T-helper 2 cell treated with Interferon-gamma antibody and Interleukin-4, amounts not matched to agents 5 μg/mL and 100 μg/mL, for 36 hours (primary cell): Measurements from ENCODE around the gene PITPNM1.
"Not testable (repeated sequence)": the region's sequence is repeated elsewhere in the genome, so short reads cannot be mapped to it uniquely, and the experiment has no call there.

Experiments used
- DNase-seq: peaks from one replicate; pipeline ENCODE4 v3.0.0; 2021; ENCODE audit warnings: low spot score
- H3K27ac Mint-ChIP-seq: one replicate; pipeline ENCODE4 v1.8.0; 2021; ENCODE audit warnings: mild to moderate bottlenecking, mixed read lengths
- H3K27me3 Mint-ChIP-seq: one replicate; pipeline ENCODE4 v1.8.0; 2021; ENCODE audit warnings: low read depth, mixed read lengths
- H3K36me3 Mint-ChIP-seq: one replicate; pipeline ENCODE4 v1.8.0; 2021; ENCODE audit warnings: low read depth, mixed read lengths
- H3K4me1 Mint-ChIP-seq: one replicate; pipeline ENCODE4 v1.8.0; 2021; ENCODE audit warnings: low read depth, mixed read lengths
- H3K4me3 Mint-ChIP-seq: one replicate; pipeline ENCODE4 v1.8.0; 2022; ENCODE audit warnings: mild to moderate bottlenecking, moderate library complexity, mixed read lengths
- H3K9me3 Mint-ChIP-seq: one replicate; pipeline ENCODE4 v1.8.0; 2021; ENCODE audit warnings: mixed read lengths

Gene PITPNM1

GRCh38 chr11:67504950-67505581, at the start of gene PITPNM1:
TSS of gene PITPNM1 (minus strand) at chr11:67505363. CDS start at chr11:67504180, 1,183 bp downstream.
- Mint-ChIP-seq H3K4me1 (peaks cover 41% of the 10 kb centered on the region), H3K27me3 (peaks cover 2% of the 10 kb centered on the region), H3K4me3 (peak within 1 kb of the TSS; percentile 94), H3K36me3 (peaks cover 30% of the 10 kb centered on the region), H3K9me3 (no peaks in the 10 kb centered on the region), H3K27ac (peak within 1 kb of the TSS; percentile 95)
- peak; percentile 83 for DNase-seq

GRCh38 chr11:67551697-67552096, 46.5 kb upstream of the PITPNM1 start:
- not testable (repeated sequence) for H3K27ac Mint-ChIP-seq, DNase-seq, H3K36me3 Mint-ChIP-seq, H3K4me3 Mint-ChIP-seq, H3K4me1 Mint-ChIP-seq, H3K9me3 Mint-ChIP-seq
- H3K27me3 Mint-ChIP-seq = peaks cover 26% of the 10 kb centered on the region

GRCh38 chr11:67551127-67551526, 46.0 kb upstream of the PITPNM1 start:
- no peak for DNase-seq
- peaks cover 26% of the 10 kb centered on the region for H3K27me3 Mint-ChIP-seq
- peaks cover 2% of the 10 kb centered on the region for H3K4me1 Mint-ChIP-seq
- H3K27ac Mint-ChIP-seq = no peak overlapping the region
- no peaks in the 10 kb centered on the region for H3K36me3 Mint-ChIP-seq
- H3K4me3 Mint-ChIP-seq = no peak overlapping the region
- peaks cover 6% of the 10 kb centered on the region for H3K9me3 Mint-ChIP-seq

- no peaks in the 10 kb centered on the region for H3K36me3 Mint-ChIP-seq
- no peak overlapping the region for H3K4me3 Mint-ChIP-seq
- DNase-seq = no peak
- H3K27me3 Mint-ChIP-seq = peaks cover 23% of the 10 kb centered on the region
- H3K4me1 Mint-ChIP-seq = peaks cover 2% of the 10 kb centered on the region
- no peak overlapping the region for H3K27ac Mint-ChIP-seq
- H3K9me3 Mint-ChIP-seq = peaks cover 6% of the 10 kb centered on the region
Observed at GRCh38 chr11:67548555-67549110, 43.5 kb upstream of the PITPNM1 start.

GRCh38 chr11:67548112-67548511, 42.9 kb upstream of the PITPNM1 start:
- not testable (repeated sequence) for H3K4me3 Mint-ChIP-seq

GRCh38 chr11:67545280-67545679, 40.1 kb upstream of the PITPNM1 start:
- H3K27ac Mint-ChIP-seq = no peak overlapping the region
- DNase-seq = no peak
- H3K27me3 Mint-ChIP-seq = peaks cover 5% of the 10 kb centered on the region
- H3K9me3 Mint-ChIP-seq = no peaks in the 10 kb centered on the region
- no peak overlapping the region for H3K4me3 Mint-ChIP-seq
- H3K4me1 Mint-ChIP-seq = peaks cover 2% of the 10 kb centered on the region
- H3K36me3 Mint-ChIP-seq = no peaks in the 10 kb centered on the region

More at GRCh38 chr11:67548112-67548511, 42.9 kb upstream of the PITPNM1 start:
- DNase-seq, H3K9me3 Mint-ChIP-seq, H3K4me1 Mint-ChIP-seq, H3K36me3 Mint-ChIP-seq, H3K27ac Mint-ChIP-seq: not testable (repeated sequence)
- peaks cover 22% of the 10 kb centered on the region for H3K27me3 Mint-ChIP-seq

- H3K4me3 Mint-ChIP-seq = no peak overlapping the region
- no peak overlapping the region for H3K27ac Mint-ChIP-seq
- no peak for DNase-seq
- no peaks in the 10 kb centered on the region for H3K36me3 Mint-ChIP-seq
- no peaks in the 10 kb centered on the region for H3K9me3 Mint-ChIP-seq
- peaks cover 2% of the 10 kb centered on the region for H3K27me3 Mint-ChIP-seq
- H3K4me1 Mint-ChIP-seq = peaks cover 2% of the 10 kb centered on the region
Observed at GRCh38 chr11:67544616-67545242, 39.6 kb upstream of the PITPNM1 start.

- peaks cover 2% of the 10 kb centered on the region for H3K4me1 Mint-ChIP-seq
Observed at GRCh38 chr11:67543585-67543984, 38.4 kb upstream of the PITPNM1 start.

GRCh38 chr11:67542971-67543370, 37.8 kb upstream of the PITPNM1 start:
- peaks cover 2% of the 10 kb centered on the region for H3K27me3 Mint-ChIP-seq
- H3K4me3 Mint-ChIP-seq = no peak overlapping the region
- no peak for DNase-seq
- H3K27ac Mint-ChIP-seq = no peak overlapping the region
- no peaks in the 10 kb centered on the region for H3K36me3 Mint-ChIP-seq
- peaks cover 2% of the 10 kb centered on the region for H3K4me1 Mint-ChIP-seq
- H3K9me3 Mint-ChIP-seq = no peaks in the 10 kb centered on the region

More at GRCh38 chr11:67543585-67543984, 38.4 kb upstream of the PITPNM1 start:
- no peak overlapping the region for H3K27ac Mint-ChIP-seq
- peaks cover 2% of the 10 kb centered on the region for H3K27me3 Mint-ChIP-seq
- no peak for DNase-seq
- H3K36me3 Mint-ChIP-seq = no peaks in the 10 kb centered on the region
- no peaks in the 10 kb centered on the region for H3K9me3 Mint-ChIP-seq
- H3K4me3 Mint-ChIP-seq = no peak overlapping the region

- no peak overlapping the region for H3K27ac Mint-ChIP-seq
- DNase-seq = no peak
- peaks cover 2% of the 10 kb centered on the region for H3K4me1 Mint-ChIP-seq
- no peaks in the 10 kb centered on the region for H3K36me3 Mint-ChIP-seq
- no peak overlapping the region for H3K4me3 Mint-ChIP-seq
- no peaks in the 10 kb centered on the region for H3K9me3 Mint-ChIP-seq
- peaks cover 2% of the 10 kb centered on the region for H3K27me3 Mint-ChIP-seq
Observed at GRCh38 chr11:67542169-67542568, 37.0 kb upstream of the PITPNM1 start.

- no peak for DNase-seq
- no peaks in the 10 kb centered on the region for H3K4me1 Mint-ChIP-seq
- H3K27me3 Mint-ChIP-seq = no peaks in the 10 kb centered on the region
- no peak overlapping the region for H3K4me3 Mint-ChIP-seq
- no peaks in the 10 kb centered on the region for H3K36me3 Mint-ChIP-seq
- no peak overlapping the region for H3K27ac Mint-ChIP-seq
- H3K9me3 Mint-ChIP-seq = no peaks in the 10 kb centered on the region
Observed at GRCh38 chr11:67541198-67541597, 36.0 kb upstream of the PITPNM1 start.

- H3K4me3 Mint-ChIP-seq = no peak overlapping the region
- DNase-seq = no peak
- no peaks in the 10 kb centered on the region for H3K27me3 Mint-ChIP-seq
- H3K9me3 Mint-ChIP-seq = peaks cover under 1% of the 10 kb centered on the region
- H3K36me3 Mint-ChIP-seq = no peaks in the 10 kb centered on the region
- no peak overlapping the region for H3K27ac Mint-ChIP-seq
- no peaks in the 10 kb centered on the region for H3K4me1 Mint-ChIP-seq
Observed at GRCh38 chr11:67539550-67539949, 34.4 kb upstream of the PITPNM1 start.

GRCh38 chr11:67538823-67539505, 33.8 kb upstream of the PITPNM1 start:
- H3K9me3 Mint-ChIP-seq = peaks cover 7% of the 10 kb centered on the region

GRCh38 chr11:67538306-67538705, 33.1 kb upstream of the PITPNM1 start:
- Mint-ChIP-seq H3K27me3 (no peaks in the 10 kb centered on the region), H3K4me1 (no peaks in the 10 kb centered on the region), H3K36me3 (no peaks in the 10 kb centered on the region), H3K9me3 (peaks cover 11% of the 10 kb centered on the region), H3K4me3 (no peak overlapping the region), H3K27ac (no peak overlapping the region)
- DNase-seq = no peak

More at GRCh38 chr11:67538823-67539505, 33.8 kb upstream of the PITPNM1 start:
- Mint-ChIP-seq H3K4me3 (no peak overlapping the region), H3K27me3 (no peaks in the 10 kb centered on the region), H3K36me3 (no peaks in the 10 kb centered on the region), H3K4me1 (no peaks in the 10 kb centered on the region), H3K27ac (no peak overlapping the region)
- no peak for DNase-seq
